ENCODE data around the gene RNU11. TPM values are rescaled to one million over a fixed set of nuclear protein-coding genes. Genes with fewer than 3 reads are reported as not detected.
A peak's percentile ranks its signal among the peaks of the same experiment; 100 is the strongest.

RNU11 gene
- total RNA-seq, 1 experiment from 2014 or later, result not detected

GRCh38 chr1:28682840-28683239 is 34.4 kb downstream of the RNU11 start:
- H3K4me2 ChIP-seq (ENCODE audit: insufficient read depth, insufficient read length, low read length), result no peak overlapping the region
- no peaks in the 10 kb centered on the region for H3K23me2 ChIP-seq (ENCODE audit: insufficient read length, low read depth, low read length, poor library complexity, severe bottlenecking)
- no peak overlapping the region for H4K91ac ChIP-seq (ENCODE audit: insufficient read length, low read depth, low read length)
- H3K56ac ChIP-seq (ENCODE audit: insufficient read length, low read depth, low read length), result no peak overlapping the region
- H4K20me1 ChIP-seq (ENCODE audit: control insufficient read depth, insufficient read depth, insufficient read length), result no peaks in the 10 kb centered on the region
- H4K8ac ChIP-seq (replicated peaks; ENCODE audit: insufficient read length, low read depth, low read length), result no peak overlapping the region
- no CpG with 5 or more reads among the region's 6 CpGs for WGBS (ENCODE audit: extremely low coverage, insufficient read length, low lambda C conversion rate)
- H2AFZ ChIP-seq (ENCODE audit: low read length), result no peak overlapping the region
- Mint-ChIP-seq H3K9me3 (no peaks in the 10 kb centered on the region), H3K27ac (peak overlapping the region in 2 of 3 experiments; percentile 64 to 72; a peak in 3 of 7 replicates), H3K27me3 (ENCODE audit: low read depth) (no peaks in the 10 kb centered on the region), H3K4me1 (no peaks in the 10 kb centered on the region), H3K36me3 (ENCODE audit: insufficient read depth in 1 of 3, low read depth in 3 of 3) (peaks cover 19 to 43% (median 41%) of the 10 kb centered on the region in 3 experiments; a peak in 6 of 7 replicates), H3K4me3 (no peak overlapping the region)
- H3K23ac ChIP-seq (ENCODE audit: insufficient read length, low read depth, low read length), result no peak overlapping the region
- no peak overlapping the region for H3K9ac ChIP-seq (ENCODE audit: extremely low read depth, insufficient read length, low read length)
- H2AK5ac ChIP-seq (ENCODE audit: insufficient read length, low read length), result no peak overlapping the region
- no peak overlapping the region for H3K14ac ChIP-seq (ENCODE audit: insufficient read depth, low read length)
- no peaks in the 10 kb centered on the region for H3K27me3 ChIP-seq (ENCODE audit: insufficient read depth, low read length)
- H2BK15ac ChIP-seq (ENCODE audit: low read depth, low read length), result no peak overlapping the region
- H3T11ph ChIP-seq (ENCODE audit: low read length), result no peak overlapping the region
- H2BK20ac ChIP-seq (ENCODE audit: low read depth, low read length, poor library complexity, severe bottlenecking), result no peak overlapping the region
- DNase-seq, result no peak
- no peaks in the 10 kb centered on the region for H3K79me2 ChIP-seq (ENCODE audit: insufficient read depth, low read length)
- no peak for TF ChIP-seq CTCF (conservative IDR thresholded peaks at IDR 0.05)
- peaks cover 2% of the 10 kb centered on the region for H3K79me1 ChIP-seq (ENCODE audit: insufficient read depth, low read depth, low read length, poor library complexity, severe bottlenecking)
- H3K18ac ChIP-seq (ENCODE audit: insufficient read length, low read depth, low read length), result no peak overlapping the region
- H2BK12ac ChIP-seq (ENCODE audit: insufficient read length, low read depth, low read length), result no peak overlapping the region
- H2BK5ac ChIP-seq (ENCODE audit: insufficient read length, low read length), result no peak overlapping the region
- H3K9me3 ChIP-seq (ENCODE audit: control insufficient read depth, low read depth, low read length), result no peaks in the 10 kb centered on the region
- H3K4me1 ChIP-seq (ENCODE audit: insufficient read depth, low read length), result no peaks in the 10 kb centered on the region
- no peak overlapping the region for H2BK120ac ChIP-seq (ENCODE audit: low read depth, low read length, poor library complexity, severe bottlenecking)
- H3K27ac ChIP-seq (ENCODE audit: insufficient read length, low read depth, low read length), result no peak overlapping the region
- H4K5ac ChIP-seq (ENCODE audit: insufficient read length, low read depth, low read length), result no peak overlapping the region
- H3K4ac ChIP-seq (ENCODE audit: low read depth, low read length), result no peak overlapping the region

Measured in H9 (cell line).